WERI-Rb-1 (cell line): ENCODE data around the gene NLRP5.
A peak's percentile ranks its signal among the peaks of the same experiment; 100 is the strongest.

Experiments
- DNase-seq: peaks from one replicate; pipeline ENCODE4 v3.0.0-alpha.2; 2020
- H3K27ac ChIP-seq: fragments of 250-450 bp; sonication (Bioruptor Pico); 2 replicates; pipeline ENCODE4 v1.5.1; 2020; ENCODE audit warnings: mild to moderate bottlenecking, moderate library complexity
- H3K27me3 ChIP-seq: fragments of 250-450 bp; sonication (Bioruptor Pico); 2 replicates; pipeline ENCODE4 v1.5.1; 2021; ENCODE audit warnings: mild to moderate bottlenecking, low read depth, moderate library complexity; ENCODE audit not compliant: insufficient read depth, severe bottlenecking
- H3K36me3 ChIP-seq: fragments of 250-450 bp; sonication (Bioruptor Pico); 2 replicates; pipeline ENCODE4 v1.5.1; 2020; ENCODE audit warnings: mild to moderate bottlenecking, moderate library complexity
- H3K4me3 ChIP-seq: 2 replicates; pipeline ENCODE4 v1.5.1; 2011; ENCODE audit warnings: low read depth, mild to moderate bottlenecking, control low read depth, low read length
- H3K9me3 ChIP-seq: fragments of 250-450 bp; sonication (Bioruptor Pico); 2 replicates; pipeline ENCODE4 v1.5.1; 2021; ENCODE audit warnings: mild to moderate bottlenecking, moderate library complexity; ENCODE audit not compliant: severe bottlenecking
- TF ChIP-seq, protein P1 (sequence below): IDR thresholded peaks from 2 replicates; pipeline ENCODE4 v1.5.1; 2011; ENCODE audit warnings: low read depth, mild to moderate bottlenecking, control low read depth, inconsistent platforms, low read length

Gene NLRP5

GRCh38 chr19:56091751-56092546 is 105.4 kb downstream of the NLRP5 start:
- DNase-seq, result peak; percentile 56
- peak overlapping the region; percentile 39; the same call in 1 of the 2 replicates for H3K27ac ChIP-seq
- H3K4me3 ChIP-seq, result no peak overlapping the region
- no peaks in the 10 kb centered on the region for H3K27me3 ChIP-seq
- TF ChIP-seq, protein P1, sequence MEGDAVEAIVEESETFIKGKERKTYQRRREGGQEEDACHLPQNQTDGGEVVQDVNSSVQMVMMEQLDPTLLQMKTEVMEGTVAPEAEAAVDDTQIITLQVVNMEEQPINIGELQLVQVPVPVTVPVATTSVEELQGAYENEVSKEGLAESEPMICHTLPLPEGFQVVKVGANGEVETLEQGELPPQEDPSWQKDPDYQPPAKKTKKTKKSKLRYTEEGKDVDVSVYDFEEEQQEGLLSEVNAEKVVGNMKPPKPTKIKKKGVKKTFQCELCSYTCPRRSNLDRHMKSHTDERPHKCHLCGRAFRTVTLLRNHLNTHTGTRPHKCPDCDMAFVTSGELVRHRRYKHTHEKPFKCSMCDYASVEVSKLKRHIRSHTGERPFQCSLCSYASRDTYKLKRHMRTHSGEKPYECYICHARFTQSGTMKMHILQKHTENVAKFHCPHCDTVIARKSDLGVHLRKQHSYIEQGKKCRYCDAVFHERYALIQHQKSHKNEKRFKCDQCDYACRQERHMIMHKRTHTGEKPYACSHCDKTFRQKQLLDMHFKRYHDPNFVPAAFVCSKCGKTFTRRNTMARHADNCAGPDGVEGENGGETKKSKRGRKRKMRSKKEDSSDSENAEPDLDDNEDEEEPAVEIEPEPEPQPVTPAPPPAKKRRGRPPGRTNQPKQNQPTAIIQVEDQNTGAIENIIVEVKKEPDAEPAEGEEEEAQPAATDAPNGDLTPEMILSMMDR, result no peak
- no peaks in the 10 kb centered on the region for H3K9me3 ChIP-seq
- H3K36me3 ChIP-seq, result peaks cover 26% of the 10 kb centered on the region

- H3K4me3 ChIP-seq, result no peak overlapping the region
- TF ChIP-seq, protein P1, result no peak
- no peak overlapping the region for H3K27ac ChIP-seq
- no peak for DNase-seq
- H3K36me3 ChIP-seq, result peaks cover 29% of the 10 kb centered on the region
- H3K9me3 ChIP-seq, result no peaks in the 10 kb centered on the region
- no peaks in the 10 kb centered on the region for H3K27me3 ChIP-seq
Observed at GRCh38 chr19:56092685-56093631, 106.4 kb downstream of the NLRP5 start.

DNA sequence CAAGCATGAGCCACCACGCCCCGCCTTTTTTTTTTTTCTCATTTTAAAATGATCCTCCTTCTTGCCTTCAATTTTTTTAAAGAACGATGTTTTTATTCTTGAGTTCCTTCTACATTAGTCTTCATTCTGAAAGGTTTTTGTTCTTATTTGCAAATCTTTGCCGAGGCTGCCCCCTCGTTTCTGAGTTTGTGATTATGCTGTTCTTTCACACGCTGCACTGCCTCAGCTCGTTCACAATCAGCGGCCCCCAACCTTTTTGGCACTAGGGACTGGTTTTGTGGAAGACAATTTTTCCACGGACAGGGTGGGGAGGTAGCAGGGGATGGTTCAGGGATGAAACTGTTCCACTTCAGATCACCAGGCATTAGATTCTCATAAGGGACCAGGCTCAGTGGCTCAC is 107.9 kb downstream of the NLRP5 start:
- Histone ChIP-seq H3K36me3 (peaks cover 29% of the 10 kb centered on the region), H3K9me3 (no peaks in the 10 kb centered on the region), H3K27ac (no peak overlapping the region), H3K4me3 (no peak overlapping the region), H3K27me3 (no peaks in the 10 kb centered on the region)
- DNase-seq, result no peak
- TF ChIP-seq, protein P1, result no peak

GRCh38 chr19:56096665-56097064 is 110.1 kb downstream of the NLRP5 start:
- Histone ChIP-seq H3K27me3 (no peaks in the 10 kb centered on the region), H3K4me3 (no peak overlapping the region), H3K9me3 (no peaks in the 10 kb centered on the region), H3K36me3 (peaks cover 32% of the 10 kb centered on the region), H3K27ac (no peak overlapping the region)
- no peak for DNase-seq
- TF ChIP-seq, protein P1, result no peak

GRCh38 chr19:56097306-56097705 is 110.7 kb downstream of the NLRP5 start:
- peaks cover 39% of the 10 kb centered on the region for H3K36me3 ChIP-seq
- no peaks in the 10 kb centered on the region for H3K27me3 ChIP-seq
- no peak overlapping the region for H3K27ac ChIP-seq
- TF ChIP-seq, protein P1, result no peak
- no peak for DNase-seq
- H3K9me3 ChIP-seq, result no peaks in the 10 kb centered on the region
- no peak overlapping the region for H3K4me3 ChIP-seq
